HG03045 (cell line): ENCODE measurements around the gene MORN1.
"Not testable (repeated sequence)": the region's sequence is repeated elsewhere in the genome, so short reads cannot be mapped to it uniquely, and the experiment has no call there.

Experiments
- ATAC-seq: cut with Tn5 transposase; IDR thresholded peaks from one replicate; pipeline ENCODE4 v1.9.1; 2021; ENCODE audit warnings: mild to moderate bottlenecking, moderate library complexity; ENCODE audit not compliant: unreplicated experiment

MORN1 gene

DNA sequence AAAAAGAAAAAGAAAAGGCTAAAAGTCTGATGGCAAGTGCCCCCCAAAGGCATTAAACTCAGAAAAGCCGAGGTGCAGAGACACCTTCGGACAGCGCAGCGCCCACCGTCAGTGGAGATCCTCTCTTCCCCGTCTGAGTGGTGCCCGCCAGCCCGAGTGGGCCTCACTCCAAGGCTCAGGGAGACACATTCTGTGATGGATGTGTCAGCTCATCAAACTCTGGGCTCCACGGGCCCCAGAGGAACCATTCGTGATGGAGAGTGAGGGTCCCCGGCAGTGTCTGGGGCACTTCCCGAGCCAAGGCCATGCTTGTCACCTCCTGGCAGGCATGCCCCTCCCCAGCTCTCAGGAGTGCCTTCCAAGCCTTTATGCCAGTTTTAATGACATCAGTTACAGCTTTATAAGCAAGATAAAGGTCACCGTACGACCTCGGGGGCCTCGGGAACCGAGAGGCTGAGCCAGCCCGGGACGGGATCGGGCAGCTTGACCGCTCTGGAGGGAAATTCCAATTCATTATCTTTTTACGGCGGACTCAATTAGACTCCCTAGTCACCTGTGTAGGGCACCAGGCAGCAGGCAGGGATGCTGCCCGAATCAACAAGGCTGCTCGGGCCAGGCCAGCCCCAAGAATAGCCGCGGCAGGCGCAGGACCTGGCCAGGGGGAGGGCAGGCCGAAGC lies 49.5 kb downstream of the MORN1 start:
- no peak for ATAC-seq

- no peak for ATAC-seq
Observed at GRCh38 chr1:2340918-2341254, 50.5 kb downstream of the MORN1 start.

GRCh38 chr1:2340086-2340917 lies 51.1 kb downstream of the MORN1 start:
- no peak for ATAC-seq

DNA sequence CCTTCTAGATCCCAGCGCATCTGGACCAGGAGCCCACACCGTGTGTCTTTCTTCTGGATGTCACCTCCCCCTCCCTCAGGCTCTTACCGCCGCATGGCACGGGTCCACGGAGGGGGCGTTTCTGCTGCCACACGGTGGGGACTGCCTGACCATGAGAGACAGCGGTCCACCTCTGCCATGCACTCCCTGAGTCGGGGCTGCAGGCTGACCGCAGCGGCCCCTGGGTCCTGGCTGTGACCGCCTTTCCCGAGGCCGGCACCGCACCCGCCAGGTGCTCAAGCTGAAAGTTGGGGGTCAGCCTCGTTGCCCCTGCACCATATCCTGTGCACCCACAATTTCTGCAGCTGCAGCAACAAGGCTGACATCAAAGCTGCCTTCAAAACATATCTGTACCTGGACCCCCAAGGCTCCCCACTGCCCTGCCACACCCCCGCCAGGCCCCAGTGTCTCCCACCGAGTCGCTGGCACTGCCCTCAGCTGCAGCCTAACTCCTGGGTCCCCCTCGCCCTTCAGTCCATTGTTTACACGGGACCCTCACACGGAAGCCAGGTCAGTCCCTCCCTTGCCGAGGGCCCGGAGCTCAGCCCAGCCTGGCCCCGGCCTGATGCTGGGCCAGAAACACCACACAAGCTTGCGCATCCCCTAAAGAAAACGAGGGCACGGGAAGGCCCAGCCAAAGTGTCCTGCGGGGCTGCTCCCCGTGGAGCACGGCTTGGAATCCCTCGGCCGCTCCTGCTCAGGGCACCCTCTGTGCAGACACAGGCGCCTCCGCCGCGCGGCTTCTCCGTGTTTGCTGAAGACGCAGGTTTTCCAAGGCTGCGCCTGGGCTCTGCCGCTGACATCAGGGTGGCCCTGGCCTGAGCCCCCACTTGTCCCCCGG lies 51.9 kb downstream of the MORN1 start:
- no peak for ATAC-seq

GRCh38 chr1:2337501-2337900 lies 53.9 kb downstream of the MORN1 start:
- ATAC-seq, result no peak

- ATAC-seq, result no peak
Observed at GRCh38 chr1:2337081-2337480, 54.3 kb downstream of the MORN1 start.

DNA sequence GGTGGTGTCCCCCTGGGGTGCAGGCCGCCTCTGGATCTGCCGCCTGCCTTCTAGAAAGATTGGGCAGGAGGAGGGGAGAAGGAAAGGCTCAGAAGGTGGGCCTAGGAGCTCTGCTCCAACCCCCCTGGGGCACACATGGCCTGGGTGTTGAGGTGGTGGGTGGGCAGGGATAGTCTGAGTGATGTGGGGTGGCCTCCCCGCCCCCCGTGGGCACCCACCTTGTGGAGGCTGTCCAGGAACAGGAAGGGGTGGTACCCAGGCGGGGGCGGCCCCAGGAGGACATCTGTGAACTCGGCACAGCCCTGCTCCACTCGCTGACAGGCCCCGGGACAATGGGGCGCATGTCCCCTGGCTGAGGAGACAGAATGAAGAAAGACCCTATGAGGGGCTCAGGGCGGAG lies 54.9 kb downstream of the MORN1 start:
- no peak for ATAC-seq

GRCh38 chr1:2335721-2336455 lies 55.5 kb downstream of the MORN1 start:
- no peak for ATAC-seq

DNA sequence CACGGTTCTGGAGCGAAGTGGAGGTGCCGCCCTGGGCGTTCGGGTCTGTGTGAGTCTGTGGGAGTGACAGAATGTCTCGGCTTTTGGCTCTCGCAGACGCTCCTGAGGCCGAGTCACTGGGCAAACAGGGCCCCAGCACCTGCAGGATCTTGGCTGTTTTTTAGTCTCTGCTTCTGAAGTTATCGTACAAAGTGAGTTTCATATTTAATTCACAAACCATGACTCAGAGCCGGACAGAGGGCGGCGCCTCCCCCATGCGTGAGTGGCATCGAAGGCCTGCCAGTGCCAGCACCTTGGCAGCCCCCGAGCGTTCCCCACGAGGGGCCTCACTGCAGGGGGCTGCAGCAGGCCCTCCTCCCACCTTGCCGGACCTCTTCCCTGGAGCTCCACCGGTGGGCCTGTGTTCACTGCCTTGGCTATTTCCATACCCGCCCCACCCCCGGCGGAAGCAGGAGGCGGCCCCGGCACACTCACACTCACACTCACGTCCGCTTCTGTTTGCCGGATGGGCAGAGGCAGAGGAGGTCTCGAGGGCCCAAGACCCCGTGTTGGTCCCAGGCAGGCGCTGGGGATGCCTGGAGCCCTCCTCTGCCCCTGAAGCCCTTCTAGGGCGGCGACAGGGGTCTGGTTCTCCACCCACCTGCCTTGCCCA lies 56.3 kb downstream of the MORN1 start:
- ATAC-seq, result no peak

DNA sequence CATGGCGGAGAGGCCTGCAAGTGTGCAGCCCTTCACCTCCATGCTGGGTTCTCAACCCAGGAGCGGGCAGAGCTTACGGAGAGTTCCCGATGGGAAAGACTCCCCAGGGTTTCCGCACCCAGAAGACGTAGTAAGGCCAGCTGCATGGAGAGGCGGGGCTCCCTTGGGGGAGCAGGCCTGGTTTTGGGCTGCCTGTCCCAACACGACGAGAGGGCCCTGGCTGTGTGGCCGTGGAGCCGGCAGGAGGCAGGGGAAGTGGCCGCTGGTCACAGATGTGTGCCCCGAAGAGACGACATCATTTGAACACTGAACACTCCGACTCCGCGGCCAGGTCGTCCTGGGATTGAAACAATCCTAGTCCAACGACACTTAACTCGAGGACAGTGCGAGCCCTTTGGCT lies 57.0 kb downstream of the MORN1 start:
- ATAC-seq, result no peak

- not testable (repeated sequence) for ATAC-seq
Observed at GRCh38 chr1:2331580-2331979, 59.8 kb downstream of the MORN1 start.

DNA sequence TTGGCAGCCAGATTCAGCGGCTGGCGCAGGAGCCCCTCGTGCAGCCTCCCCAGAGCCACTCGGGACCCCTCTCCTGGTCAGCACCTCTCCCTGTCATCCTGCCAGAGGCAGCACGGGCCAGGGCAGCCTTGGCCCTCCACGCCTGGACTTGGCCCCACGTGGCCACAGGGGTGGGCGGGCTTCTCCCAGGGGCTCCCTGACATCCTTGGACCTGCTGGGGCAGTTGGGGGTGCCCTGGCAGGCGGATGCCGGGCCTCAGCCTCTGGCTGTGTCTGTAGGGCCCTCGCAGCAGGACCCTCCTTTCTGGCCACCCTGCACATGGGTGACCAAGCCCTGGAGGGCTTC lies 60.2 kb downstream of the MORN1 start:
- no peak for ATAC-seq

DNA sequence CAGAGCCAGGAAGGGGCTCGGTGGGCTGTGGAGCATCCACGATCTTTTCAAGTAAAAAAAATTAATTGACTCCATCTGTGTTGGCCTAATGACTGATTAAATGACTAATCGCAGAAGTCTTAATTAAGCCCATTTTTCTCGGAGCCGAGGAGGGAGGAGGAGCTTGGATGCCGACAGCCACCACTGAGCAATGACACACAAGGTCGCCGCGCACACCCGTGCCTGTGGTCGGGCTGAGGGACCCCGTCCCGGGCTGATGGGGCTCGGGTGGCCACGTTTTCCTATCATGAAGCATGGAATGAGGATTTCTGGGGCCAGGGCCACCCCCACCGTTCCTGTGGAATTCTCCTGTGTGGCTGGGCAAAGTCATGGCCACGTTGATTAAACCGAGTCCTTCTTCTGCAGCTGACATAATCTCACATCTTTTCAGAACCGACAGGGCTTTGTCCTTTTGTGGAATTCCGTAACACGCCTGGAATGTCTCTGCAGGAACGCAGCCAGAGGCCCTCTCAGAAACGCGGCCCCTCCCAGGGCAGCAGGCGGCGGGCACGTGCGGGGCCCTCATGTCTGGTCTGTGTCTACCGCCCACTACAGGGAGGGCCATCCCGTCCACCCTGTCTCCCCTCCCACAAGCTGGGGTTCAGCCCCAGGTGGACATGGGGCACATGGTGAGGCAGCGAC lies 60.7 kb downstream of the MORN1 start:
- no peak for ATAC-seq

GRCh38 chr1:2330035-2330434 lies 61.3 kb downstream of the MORN1 start:
- no peak for ATAC-seq

- no peak for ATAC-seq
Observed at GRCh38 chr1:2328676-2329455, 62.5 kb downstream of the MORN1 start.

GRCh38 chr1:2327841-2328240 lies 63.5 kb downstream of the MORN1 start:
- no peak for ATAC-seq

GRCh38 chr1:2327162-2327561 lies 64.2 kb downstream of the MORN1 start:
- ATAC-seq, result not testable (repeated sequence)

GRCh38 chr1:2326524-2326923 lies 64.8 kb downstream of the MORN1 start:
- no peak for ATAC-seq
